Hepatocyte (in vitro differentiated cells): ENCODE measurements around the gene DPF3.

Source experiments
- EZH2 ChIP-seq: fragments of 200-600 bp; sonication (generic); IDR thresholded peaks from 2 replicates; pipeline ENCODE4 v1.6.1; 2016; ENCODE audit warnings: antibody characterized with exemption, mild to moderate bottlenecking, borderline replicate concordance
- EZH2phosphoT487 ChIP-seq: fragments of 200-600 bp; sonication (generic); IDR thresholded peaks from one replicate; pipeline ENCODE4 v1.6.1; 2018; ENCODE audit warnings: antibody characterized with exemption, mild to moderate bottlenecking, low read depth, moderate library complexity; ENCODE audit not compliant: unreplicated experiment, severe bottlenecking
- TF ChIP-seq, protein P1 (sequence below): fragments of 200-600 bp; sonication (generic); IDR thresholded peaks from 2 replicates; pipeline ENCODE4 v1.5.1; 2016; ENCODE audit warnings: antibody characterized with exemption, mild to moderate bottlenecking; ENCODE audit not compliant: poor library complexity

DNA sequence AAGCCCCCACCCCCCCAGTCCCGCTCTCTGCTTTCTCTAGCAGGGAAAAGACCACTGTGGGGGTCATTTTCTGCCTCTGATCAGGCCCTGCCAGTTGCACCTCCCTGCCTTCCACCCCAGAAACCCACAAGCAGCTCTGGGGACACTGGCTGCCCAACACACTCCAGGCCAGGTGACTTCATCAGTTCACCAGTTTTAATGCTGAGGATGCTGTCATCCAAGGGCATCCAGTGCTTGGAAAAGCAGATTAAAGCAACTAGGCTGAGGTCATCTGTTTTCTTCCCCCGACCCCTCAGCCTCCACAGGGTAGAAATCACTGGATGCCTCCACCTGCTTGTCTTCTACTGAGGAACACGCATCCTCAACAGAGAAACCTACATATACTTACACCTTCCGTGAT is 282.4 kb downstream of the DPF3 start:
- TF ChIP-seq, protein P1, sequence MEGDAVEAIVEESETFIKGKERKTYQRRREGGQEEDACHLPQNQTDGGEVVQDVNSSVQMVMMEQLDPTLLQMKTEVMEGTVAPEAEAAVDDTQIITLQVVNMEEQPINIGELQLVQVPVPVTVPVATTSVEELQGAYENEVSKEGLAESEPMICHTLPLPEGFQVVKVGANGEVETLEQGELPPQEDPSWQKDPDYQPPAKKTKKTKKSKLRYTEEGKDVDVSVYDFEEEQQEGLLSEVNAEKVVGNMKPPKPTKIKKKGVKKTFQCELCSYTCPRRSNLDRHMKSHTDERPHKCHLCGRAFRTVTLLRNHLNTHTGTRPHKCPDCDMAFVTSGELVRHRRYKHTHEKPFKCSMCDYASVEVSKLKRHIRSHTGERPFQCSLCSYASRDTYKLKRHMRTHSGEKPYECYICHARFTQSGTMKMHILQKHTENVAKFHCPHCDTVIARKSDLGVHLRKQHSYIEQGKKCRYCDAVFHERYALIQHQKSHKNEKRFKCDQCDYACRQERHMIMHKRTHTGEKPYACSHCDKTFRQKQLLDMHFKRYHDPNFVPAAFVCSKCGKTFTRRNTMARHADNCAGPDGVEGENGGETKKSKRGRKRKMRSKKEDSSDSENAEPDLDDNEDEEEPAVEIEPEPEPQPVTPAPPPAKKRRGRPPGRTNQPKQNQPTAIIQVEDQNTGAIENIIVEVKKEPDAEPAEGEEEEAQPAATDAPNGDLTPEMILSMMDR = no peak
- TF ChIP-seq EZH2 = no peak
- no peak for TF ChIP-seq EZH2phosphoT487
